Cerebellar cortex (tissue), 1 donor: ENCODE measurements around the gene C10orf143.
A peak's percentile ranks its signal among the peaks of the same experiment; 100 is the strongest.

Source experiments
- DNase-seq: peaks from one replicate; pipeline ENCODE4 v3.0.0-alpha.2; 2015; ENCODE audit warnings: low spot score

Gene C10orf143

GRCh38 chr10:130052193-130052592 lies 58.4 kb downstream of the C10orf143 start:
- DNase-seq, result no peak

GRCh38 chr10:130050721-130051120 lies 59.9 kb downstream of the C10orf143 start:
- no peak for DNase-seq

DNA sequence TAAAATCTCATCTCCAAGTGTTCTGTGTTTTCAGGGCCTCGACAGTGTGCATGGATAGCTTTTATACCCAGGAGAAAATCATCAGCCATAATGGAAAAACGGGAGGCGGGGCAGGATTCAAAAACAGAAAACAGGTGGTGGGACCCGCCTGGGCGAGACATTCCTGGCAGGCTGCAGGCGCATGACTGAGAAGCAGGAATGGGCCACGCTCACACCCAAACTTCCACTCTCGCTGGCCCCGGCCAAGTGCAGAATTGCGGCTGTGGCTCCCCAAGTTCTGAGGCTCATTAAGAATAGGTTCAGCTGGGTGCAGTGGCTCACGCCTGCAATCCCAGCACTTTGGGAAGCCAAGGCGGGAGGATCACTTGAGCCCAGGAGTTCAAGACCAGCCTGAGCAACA lies 60.6 kb downstream of the C10orf143 start:
- no peak for DNase-seq

GRCh38 chr10:130049244-130049643 lies 61.4 kb downstream of the C10orf143 start:
- DNase-seq, result no peak

- DNase-seq, result no peak
Observed at GRCh38 chr10:130048081-130048480, 62.5 kb downstream of the C10orf143 start.

GRCh38 chr10:130047336-130047735 lies 63.3 kb downstream of the C10orf143 start:
- no peak for DNase-seq

DNA sequence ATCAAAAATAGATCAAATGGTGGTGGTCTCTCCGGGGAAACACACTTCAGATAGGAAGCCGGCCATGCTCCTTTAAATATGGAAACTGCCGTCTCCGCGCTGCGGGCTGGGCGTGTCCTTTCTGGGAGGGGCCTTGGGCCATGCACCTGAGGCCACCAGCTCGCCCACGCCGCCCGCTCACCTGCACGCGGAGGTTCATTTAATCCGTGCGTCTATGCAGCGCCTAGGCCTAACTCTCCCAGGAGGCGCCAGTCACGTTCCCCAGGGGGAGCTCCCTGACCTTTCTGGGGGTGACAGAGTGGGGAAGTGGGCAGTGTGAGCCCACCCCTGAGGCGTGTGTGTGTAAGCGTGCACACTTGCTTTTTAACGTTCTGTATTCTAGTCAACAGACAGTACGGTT lies 64.0 kb downstream of the C10orf143 start:
- no peak for DNase-seq

DNA sequence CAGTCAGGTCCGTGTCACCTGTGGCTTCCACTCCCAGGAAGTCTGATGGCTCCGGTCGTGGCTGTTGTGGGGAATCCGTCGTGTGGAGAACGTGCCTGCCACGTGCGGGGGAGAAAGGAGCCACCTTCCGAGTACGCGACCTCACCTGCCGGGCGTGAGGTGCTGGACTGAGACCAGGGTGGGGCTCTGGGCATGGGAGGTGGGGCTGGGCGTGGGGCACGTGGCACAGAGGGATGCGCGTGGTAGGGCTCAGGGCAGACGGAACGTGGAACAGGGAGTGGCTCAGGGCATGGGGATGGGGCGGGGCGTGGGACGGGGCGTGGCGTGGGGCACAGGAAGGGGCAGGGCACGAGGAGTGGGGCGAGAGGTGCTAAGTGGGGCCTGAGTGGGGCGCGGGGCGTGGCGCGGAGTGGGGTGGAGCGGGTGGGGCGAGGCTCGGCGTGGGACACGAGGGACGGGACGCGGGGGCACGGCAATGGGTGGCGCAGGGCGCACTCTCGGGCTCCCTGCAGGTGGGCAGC lies 64.8 kb downstream of the C10orf143 start:
- DNase-seq, result no peak

DNA sequence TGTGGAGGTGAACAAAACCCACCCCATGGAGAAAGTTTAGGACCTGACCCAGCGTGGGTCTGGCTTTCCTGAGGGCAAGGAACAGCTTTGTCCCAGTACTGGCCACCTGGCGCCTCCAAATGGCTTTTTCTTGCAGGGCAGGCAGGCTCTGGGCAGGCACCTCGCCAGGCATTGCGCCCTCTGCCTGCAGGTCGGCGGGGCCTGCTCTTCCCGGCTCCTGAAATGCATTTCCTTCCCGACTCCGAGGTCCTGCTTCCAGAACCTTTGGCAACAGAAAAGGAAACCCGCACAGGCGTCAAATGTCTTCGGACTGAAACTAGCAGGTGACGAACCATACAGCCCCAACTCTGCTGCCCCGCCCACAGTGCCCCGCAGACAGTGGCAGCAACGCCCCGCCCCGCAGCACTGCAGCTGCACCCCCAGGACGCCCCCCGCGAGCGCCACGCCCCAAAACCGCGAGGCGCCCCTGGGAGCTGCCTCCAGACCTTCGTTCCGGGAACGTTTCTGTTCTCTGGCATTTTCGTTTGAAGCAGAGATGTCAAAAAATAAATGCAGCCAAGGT lies 65.5 kb downstream of the C10orf143 start:
- DNase-seq, result peak; percentile 25

- DNase-seq, result no peak
Observed at GRCh38 chr10:130044067-130045061, 66.3 kb downstream of the C10orf143 start.

- no peak for DNase-seq
Observed at GRCh38 chr10:130043491-130043890, 67.1 kb downstream of the C10orf143 start.

GRCh38 chr10:130042381-130042780 lies 68.2 kb downstream of the C10orf143 start:
- no peak for DNase-seq

- no peak for DNase-seq
Observed at GRCh38 chr10:130041451-130042371, 68.9 kb downstream of the C10orf143 start.

GRCh38 chr10:130040817-130041330 lies 69.8 kb downstream of the C10orf143 start:
- no peak for DNase-seq

GRCh38 chr10:130040351-130040750 lies 70.3 kb downstream of the C10orf143 start:
- DNase-seq, result no peak

- DNase-seq, result no peak
Observed at GRCh38 chr10:130039141-130039540, 71.5 kb downstream of the C10orf143 start.

DNA sequence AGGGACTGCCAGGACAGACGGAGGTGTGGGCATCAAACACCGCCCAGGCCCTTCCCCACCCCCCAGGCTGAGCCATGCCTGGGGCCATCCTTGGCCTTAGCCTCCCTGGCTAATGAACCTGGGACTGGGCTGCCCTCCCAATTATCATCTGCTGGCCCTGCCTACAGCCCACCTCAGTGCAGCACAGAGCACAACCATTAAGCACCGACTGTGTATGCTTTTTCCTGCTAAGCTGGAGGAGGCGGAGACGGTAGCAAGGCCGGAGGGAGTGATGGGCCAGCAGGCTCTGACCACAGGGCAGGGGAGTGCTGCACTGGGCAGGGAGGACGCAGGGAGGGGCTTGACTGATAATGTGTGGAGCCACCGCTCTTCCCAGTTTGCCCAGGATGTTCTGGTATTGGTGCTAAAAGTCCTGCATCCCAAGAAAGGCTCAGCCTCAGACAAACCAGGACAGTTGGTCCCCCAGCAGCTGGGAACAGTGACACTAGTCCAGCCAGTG lies 72.0 kb downstream of the C10orf143 start:
- DNase-seq, result no peak

- DNase-seq, result no peak
Observed at GRCh38 chr10:130038019-130038555, 72.5 kb downstream of the C10orf143 start.

- DNase-seq, result no peak
Observed at GRCh38 chr10:130037169-130037661, 73.4 kb downstream of the C10orf143 start.

- no peak for DNase-seq
Observed at GRCh38 chr10:130036296-130037065, 74.1 kb downstream of the C10orf143 start.
